Calu3 (cell line): ENCODE measurements around the gene OR13H1. TPM values are rescaled to one million over a fixed set of nuclear protein-coding genes. Genes with fewer than 3 reads are reported as not detected.
"Not testable (repeated sequence)": the region's sequence is repeated elsewhere in the genome, so short reads cannot be mapped to it uniquely, and the experiment has no call there.

ENCODE experiments used
- Bru-seq: library from RNA; stranded (reverse); fragments of 400-500 nt; gene quantifications from one replicate; lab custom pipeline; 2021; lab: Mats Ljungman, UMichigan
- BruChase-seq, 2 experiments: library from RNA; stranded (reverse); fragments of 400-500 nt; gene quantifications; one replicate each; lab custom pipeline; 2021; lab: Mats Ljungman, UMichigan
- BruUV-seq: library from RNA; stranded (reverse); fragments of 400-500 nt; replicated peaks from 2 replicates; lab custom pipeline; 2021; lab: Mats Ljungman, UMichigan
- CTCF ChIA-PET: fragments of 300-600 bp; sonication (Branson Sonifier 250); formaldehyde crosslinking; loops from one replicate; lab custom pipeline; 2022; ENCODE audit warnings: antibody characterized with exemption; lab: Charles Lee
- DNase-seq: peaks from one replicate; pipeline ENCODE4 v3.0.0; 2022
- H3K27ac Mint-ChIP-seq: one replicate; pipeline ENCODE4 v1.8.0; 2022; ENCODE audit warnings: mixed read lengths; ENCODE audit not compliant: unreplicated experiment
- H3K27me3 Mint-ChIP-seq: one replicate; pipeline ENCODE4 v1.8.0; 2022; ENCODE audit warnings: mixed read lengths; ENCODE audit not compliant: unreplicated experiment
- H3K36me3 Mint-ChIP-seq: one replicate; pipeline ENCODE4 v1.8.0; 2022; ENCODE audit warnings: mild to moderate bottlenecking, moderate library complexity, mixed read lengths; ENCODE audit not compliant: insufficient read depth, unreplicated experiment
- H3K4me1 Mint-ChIP-seq: one replicate; pipeline ENCODE4 v1.8.0; 2022; ENCODE audit warnings: mild to moderate bottlenecking, low read depth, mixed read lengths; ENCODE audit not compliant: unreplicated experiment
- H3K4me3 Mint-ChIP-seq: one replicate; pipeline ENCODE4 v1.8.0; 2022; ENCODE audit warnings: mild to moderate bottlenecking, low read depth, moderate library complexity, mixed read lengths; ENCODE audit not compliant: unreplicated experiment
- H3K9me3 Mint-ChIP-seq: one replicate; pipeline ENCODE4 v1.8.0; 2022; ENCODE audit warnings: low read depth, mixed read lengths; ENCODE audit not compliant: unreplicated experiment
- CTCF ChIP-seq: fragments of 200-600 bp; IDR thresholded peaks from one replicate; pipeline ENCODE4 v1.8.0; 2022; ENCODE audit warnings: antibody characterized with exemption; ENCODE audit not compliant: unreplicated experiment
- intact Hi-C: fragments of 100-400 bp; cut with micrococcal nuclease; formaldehyde crosslinking; loops from one replicate; pipeline ENCODE4 v1.10.0; 2022; ENCODE audit not compliant: unreplicated experiment
- long read RNA-seq: library from polyadenylated mRNA; stranded (forward); transcript quantifications from one replicate; pipeline ENCODE4 v2.0.0, GENCODE V29; 2022
- total RNA-seq: library from RNA; stranded (reverse); gene quantifications from 2 replicates; pipeline ENCODE4 v1.2.3, GENCODE V29; 2022

Gene OR13H1
- total RNA-seq, result not detected in 2 replicates
- Bru-seq, nascent RNA, result not detected
- BruChase-seq, experiment 1, labeled RNA remaining after a 6-hour chase, result not detected
- not detected for BruChase-seq, experiment 2, labeled RNA remaining after a 2-hour chase
- long read RNA-seq, result 0 reads

GRCh38 chrX:131543774-131544173 lies at the start of gene OR13H1:
Gene OR13H1 (plus strand): TSS chrX:131544074. CDS start chrX:131544074, 0 bp downstream.
- CTCF ChIA-PET, result no interaction called here
- H3K36me3 Mint-ChIP-seq, result no peaks in the 10 kb centered on the region
- no peaks in the 10 kb centered on the region for H3K27me3 Mint-ChIP-seq
- no peaks in the 10 kb centered on the region for H3K4me1 Mint-ChIP-seq
- H3K27ac Mint-ChIP-seq, result no peak within 1 kb of the TSS
- TF ChIP-seq CTCF, result no peak
- no peak for DNase-seq
- BruUV-seq, result no TSS peak
- H3K9me3 Mint-ChIP-seq, result peaks cover 4% of the 10 kb centered on the region
- no peak within 1 kb of the TSS for H3K4me3 Mint-ChIP-seq
- intact Hi-C loops, result no loop called here

- H3K27ac Mint-ChIP-seq, H3K9me3 Mint-ChIP-seq, CTCF ChIA-PET, H3K4me1 Mint-ChIP-seq, H3K4me3 Mint-ChIP-seq, DNase-seq, H3K36me3 Mint-ChIP-seq, H3K27me3 Mint-ChIP-seq, BruUV-seq, intact Hi-C loops: not testable (repeated sequence)
Observed at GRCh38 chrX:131501556-131501955, 42.3 kb upstream of the OR13H1 start.

GRCh38 chrX:131513159-131513914 lies 30.5 kb upstream of the OR13H1 start:
- H3K27me3 Mint-ChIP-seq, result no peaks in the 10 kb centered on the region
- no peak overlapping the region for H3K27ac Mint-ChIP-seq
- DNase-seq, result no peak
- intact Hi-C loops, result no loop called here
- no TSS peak for BruUV-seq
- no peak overlapping the region for H3K4me3 Mint-ChIP-seq
- CTCF ChIA-PET, result no interaction called here
- peaks cover 4% of the 10 kb centered on the region for H3K9me3 Mint-ChIP-seq
- H3K36me3 Mint-ChIP-seq, result no peaks in the 10 kb centered on the region
- no peak for TF ChIP-seq CTCF
- no peaks in the 10 kb centered on the region for H3K4me1 Mint-ChIP-seq

- Mint-ChIP-seq H3K4me3 (no peak overlapping the region), H3K27ac (no peak overlapping the region), H3K9me3 (peaks cover 7% of the 10 kb centered on the region), H3K4me1 (no peaks in the 10 kb centered on the region), H3K36me3 (no peaks in the 10 kb centered on the region), H3K27me3 (no peaks in the 10 kb centered on the region)
- intact Hi-C loops, result no loop called here
- BruUV-seq, result no TSS peak
- CTCF ChIA-PET, result no interaction called here
- TF ChIP-seq CTCF, result no peak
- no peak for DNase-seq
Observed at GRCh38 chrX:131521824-131522223, 22.1 kb upstream of the OR13H1 start.

GRCh38 chrX:131544218-131544617 lies 344 bp downstream of the OR13H1 start:
- Mint-ChIP-seq H3K4me3 (no peak overlapping the region), H3K9me3 (peaks cover 4% of the 10 kb centered on the region), H3K27me3 (no peaks in the 10 kb centered on the region), H3K4me1 (no peaks in the 10 kb centered on the region), H3K27ac (no peak overlapping the region), H3K36me3 (no peaks in the 10 kb centered on the region)
- DNase-seq, result no peak
- no peak for TF ChIP-seq CTCF
- intact Hi-C loops, result no loop called here
- CTCF ChIA-PET, result no interaction called here
- no TSS peak for BruUV-seq
